CD4-positive, alpha-beta T cell treated with Interleukin-6 at 100 ng/mL for 8 hours (primary cell): ENCODE data around the gene NUDT4.
"Not testable (repeated sequence)": the region's sequence is repeated elsewhere in the genome, so short reads cannot be mapped to it uniquely, and the experiment has no call there.

Source experiments
- DNase-seq: peaks from one replicate; pipeline ENCODE4 v3.0.0-alpha.2; 2020; ENCODE audit warnings: mixed read lengths, low spot score

Gene NUDT4

DNA sequence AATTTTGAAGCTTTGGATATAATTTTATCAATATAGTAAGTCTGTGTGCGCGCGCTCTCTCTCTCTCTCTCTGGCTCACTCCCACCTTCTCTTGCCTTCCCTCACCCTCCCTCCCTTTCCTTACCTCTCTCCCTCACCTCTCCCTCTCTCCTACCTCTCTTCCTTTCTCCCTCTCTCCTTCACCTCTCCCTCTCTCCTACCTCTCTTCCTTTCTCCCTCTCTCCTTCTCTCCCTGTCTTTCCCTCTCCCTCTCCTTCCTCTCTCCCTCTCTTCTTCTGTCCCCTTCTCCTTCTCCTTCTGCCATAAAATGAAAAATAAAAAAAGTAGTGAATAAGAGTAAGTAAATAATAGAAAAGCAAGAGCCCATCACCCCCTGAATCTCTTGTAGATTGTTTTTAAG is 9.0 kb upstream of the NUDT4 start:
- no peak for DNase-seq

DNA sequence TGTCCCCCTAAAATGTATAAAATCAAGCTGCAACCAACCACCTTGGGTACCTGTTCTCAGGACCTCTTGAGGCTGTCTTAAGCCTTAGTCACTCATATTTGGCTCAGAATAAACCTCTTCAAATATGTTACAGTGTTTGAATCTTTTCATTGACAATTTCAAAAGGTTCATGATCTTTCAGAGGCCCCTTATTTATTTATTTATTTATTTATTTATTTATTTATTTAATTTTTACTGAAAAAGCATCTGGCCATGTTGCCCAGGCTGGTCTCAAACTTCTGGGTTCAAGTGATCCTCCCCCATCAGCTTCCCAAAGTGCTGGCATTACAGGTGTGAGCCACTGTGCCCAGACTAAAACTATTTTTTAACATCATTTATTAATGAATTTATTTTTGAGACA is 8.2 kb upstream of the NUDT4 start:
- DNase-seq, result no peak

DNA sequence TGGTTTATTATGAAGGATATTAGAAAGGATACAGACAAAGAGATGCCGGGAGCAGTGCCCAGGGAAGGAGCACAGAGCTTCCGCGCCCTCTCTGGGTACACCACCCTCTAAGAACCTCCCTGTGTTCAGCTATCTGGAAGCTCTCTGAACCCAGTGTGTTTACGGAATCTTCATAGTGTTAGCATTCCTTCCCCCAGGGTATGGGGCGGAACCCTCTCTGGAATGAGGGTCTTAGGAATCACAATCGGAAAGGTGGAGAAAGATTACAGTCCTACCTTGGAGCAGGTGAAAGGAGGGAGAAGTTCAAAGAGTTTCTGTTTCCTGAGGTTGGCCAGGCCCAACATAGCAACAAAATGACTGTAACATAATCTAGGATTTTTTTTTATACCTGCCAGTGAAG is 6.8 kb upstream of the NUDT4 start:
- no peak for DNase-seq

DNA sequence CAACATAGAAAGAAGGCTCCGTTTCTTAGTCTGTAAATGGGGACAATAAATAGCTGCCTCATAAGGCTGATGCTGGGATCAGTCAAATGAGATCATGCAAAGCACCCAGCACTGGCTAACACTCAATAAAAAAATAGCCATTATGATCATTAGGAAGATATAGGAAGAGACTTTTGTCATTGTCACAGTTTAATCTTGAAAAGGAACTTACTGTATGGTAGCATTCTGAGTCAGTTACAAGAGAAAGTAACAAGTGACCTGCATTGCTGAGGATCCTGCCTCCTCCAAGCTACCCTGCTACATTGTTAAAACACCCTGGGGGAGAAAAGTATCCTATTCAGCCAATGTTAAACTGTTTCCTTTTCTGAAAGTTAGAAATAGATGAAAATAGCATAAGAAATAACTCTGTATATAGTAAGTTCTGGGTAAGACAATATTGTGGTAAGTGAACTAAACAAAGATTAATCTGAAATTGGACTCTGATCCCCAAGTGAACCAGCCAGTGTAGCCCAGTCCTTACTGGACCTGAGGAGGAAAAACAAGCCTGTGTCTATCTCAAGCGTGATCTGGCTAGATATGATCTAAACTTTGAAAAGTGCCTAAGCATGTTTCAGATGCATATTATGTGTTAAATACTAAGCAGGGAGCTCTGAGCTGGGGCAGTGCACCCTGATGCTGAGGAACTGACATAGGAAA is 3.6 kb upstream of the NUDT4 start:
- no peak for DNase-seq

DNA sequence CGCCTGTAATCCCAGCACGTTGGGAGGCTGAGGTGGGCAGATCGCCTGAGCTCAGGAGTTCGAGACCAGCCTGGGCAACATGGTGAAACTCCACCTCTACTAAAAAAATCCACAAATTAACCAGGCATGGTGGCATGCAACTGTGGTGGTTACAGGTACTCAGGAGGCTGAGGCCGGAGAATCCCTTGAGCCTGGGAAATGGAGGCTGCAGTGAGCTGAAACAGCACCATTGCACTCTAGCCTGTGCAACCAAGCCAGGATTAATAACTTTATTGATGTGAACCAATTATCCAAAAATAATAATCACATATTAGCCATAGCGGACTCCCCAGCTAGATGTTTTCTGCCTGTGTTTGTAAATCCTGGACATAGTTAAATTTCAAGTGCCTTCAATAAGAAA is 1.8 kb upstream of the NUDT4 start:
- no peak for DNase-seq

DNA sequence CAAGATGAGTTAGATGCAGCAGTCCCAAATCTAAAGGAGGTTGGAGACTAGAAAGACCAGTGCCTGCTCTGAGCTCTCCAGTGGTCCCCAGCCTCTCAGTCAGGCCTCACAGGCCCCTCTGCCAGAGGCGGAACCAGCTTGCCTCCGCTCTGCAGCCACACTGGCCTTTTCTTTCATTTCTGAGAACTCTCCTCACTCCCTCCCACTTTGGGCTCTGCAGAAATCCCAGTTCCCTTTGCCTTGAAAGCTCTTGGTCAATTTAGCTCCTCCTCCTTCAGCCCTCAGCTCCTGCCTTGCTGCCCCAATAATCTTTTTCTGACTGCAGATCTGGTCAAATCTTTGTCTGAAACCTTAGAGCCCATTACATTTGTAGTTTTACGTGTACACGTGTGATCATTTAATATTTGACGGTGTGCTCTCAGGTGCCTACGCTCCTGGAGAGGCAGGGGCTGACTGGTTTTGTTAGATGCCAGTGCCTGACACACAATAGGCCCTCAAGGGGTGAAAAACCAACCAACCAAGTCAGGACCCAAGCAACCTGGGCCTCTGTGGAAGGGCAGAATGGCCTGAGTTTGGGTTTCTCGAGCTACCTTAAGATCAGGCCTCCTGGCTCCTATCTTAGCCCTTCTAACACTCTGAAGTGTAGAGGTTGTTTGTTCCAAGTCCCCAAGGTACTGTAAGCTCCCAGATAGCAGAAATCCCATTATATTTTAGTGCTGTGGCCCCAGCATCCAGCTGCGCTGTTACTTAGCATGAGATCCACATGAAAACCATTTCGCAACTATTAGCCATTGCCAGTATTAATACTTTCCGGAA is 1.1 kb upstream of the NUDT4 start:
- no peak for DNase-seq

DNA sequence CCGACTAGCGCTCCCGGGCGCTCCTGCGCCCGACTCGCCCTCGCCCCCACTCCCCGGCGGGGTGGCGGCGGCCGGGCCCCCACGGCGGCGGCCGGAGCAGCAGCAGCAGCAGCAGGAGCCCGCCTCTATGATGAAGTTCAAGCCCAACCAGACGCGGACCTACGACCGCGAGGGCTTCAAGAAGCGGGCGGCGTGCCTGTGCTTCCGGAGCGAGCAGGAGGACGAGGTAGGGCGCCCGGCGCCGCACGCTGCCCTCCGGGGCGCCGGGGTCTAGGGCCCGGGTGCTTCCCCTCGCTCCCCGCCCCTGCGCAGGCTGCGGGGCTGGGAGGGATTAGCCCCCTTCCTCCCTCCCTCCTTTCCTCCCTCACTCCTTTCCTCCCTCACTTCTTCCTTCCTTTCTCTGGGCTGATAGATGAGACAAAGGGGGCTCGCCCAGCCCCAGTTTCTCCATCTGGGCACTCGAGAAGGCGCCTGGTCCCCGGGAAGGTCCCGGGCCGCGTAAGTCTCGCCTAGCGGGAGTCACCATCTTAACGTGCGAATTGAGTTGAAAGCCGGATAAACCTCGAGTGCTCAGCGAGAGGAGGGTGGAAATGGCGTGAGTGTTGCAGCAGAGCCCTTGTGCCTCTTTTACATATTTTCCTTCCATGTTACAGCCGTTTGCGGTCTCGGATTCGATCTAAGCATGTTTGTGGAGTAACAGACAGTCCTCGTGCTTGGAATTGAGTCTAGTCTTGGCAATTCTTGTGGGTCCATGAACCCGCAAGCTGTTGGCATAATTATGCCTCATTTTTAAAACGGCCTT is 672 bp downstream of the NUDT4 start:
- DNase-seq, result peak; percentile 49

DNA sequence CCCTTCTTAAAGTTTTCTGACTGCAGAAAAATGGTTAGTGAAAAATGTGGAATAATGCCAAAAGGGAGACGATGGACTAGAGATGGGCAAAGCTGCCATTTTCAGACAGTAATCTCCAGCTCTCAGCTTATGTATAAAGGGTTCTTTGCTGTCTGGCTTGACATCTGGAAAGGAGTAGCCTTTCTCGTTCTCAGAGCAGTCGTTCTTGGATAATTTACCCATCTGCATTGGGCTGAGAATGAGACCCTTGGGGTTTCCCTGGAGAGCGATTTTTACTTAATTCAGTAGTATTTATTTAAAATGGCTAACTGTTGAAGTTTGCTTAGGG is 1.2 kb downstream of the NUDT4 start:
- no peak for DNase-seq

DNA sequence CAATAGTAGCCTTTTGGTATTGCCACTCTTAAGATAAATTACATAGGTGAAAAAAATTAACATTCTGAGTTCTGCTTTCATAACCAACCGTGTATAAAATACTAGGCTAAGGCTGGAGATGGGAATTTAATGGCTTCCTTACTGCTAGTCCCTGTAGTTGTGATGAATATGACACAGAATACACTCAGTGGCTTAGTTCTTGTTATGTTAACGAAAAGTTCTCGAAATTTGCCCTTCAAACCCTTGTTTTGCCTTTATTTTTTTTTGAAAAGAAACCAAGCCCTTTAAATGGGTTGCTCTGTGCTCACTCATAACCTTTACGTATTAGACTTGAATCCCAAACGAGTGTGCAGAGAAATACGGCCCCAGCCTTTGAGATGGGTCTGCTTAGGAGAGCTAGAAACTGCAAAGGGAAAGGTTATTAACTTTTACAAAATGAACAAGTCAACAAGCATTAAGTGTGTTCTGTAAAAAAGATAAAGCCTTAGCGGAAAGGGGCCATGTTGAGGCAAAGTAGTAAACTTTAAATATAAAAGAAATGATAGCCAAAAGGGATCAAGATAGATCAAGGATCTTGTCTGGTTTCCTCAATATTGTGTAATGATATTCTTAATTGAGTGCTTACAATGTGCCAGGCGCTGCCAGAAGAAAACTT is 1.7 kb downstream of the NUDT4 start:
- DNase-seq, result no peak

DNA sequence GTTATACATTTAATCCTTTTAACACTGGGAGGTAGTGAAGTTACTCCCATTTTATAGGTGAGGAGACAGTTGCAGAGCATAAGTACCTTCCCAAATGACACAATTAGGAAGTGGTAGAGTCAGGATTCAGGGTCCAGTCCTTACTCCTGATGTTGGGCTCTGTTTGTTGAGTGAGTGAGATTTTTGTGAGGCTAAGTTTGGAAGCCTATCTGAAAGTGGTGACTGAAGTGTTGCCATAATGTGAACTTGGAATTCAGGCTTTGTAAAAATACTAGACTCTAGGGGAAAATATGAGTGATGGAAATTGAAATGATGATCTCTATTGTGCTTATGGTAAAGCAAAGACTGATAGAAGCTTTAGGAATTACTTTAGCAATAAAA is 2.2 kb downstream of the NUDT4 start:
- no peak for DNase-seq

DNA sequence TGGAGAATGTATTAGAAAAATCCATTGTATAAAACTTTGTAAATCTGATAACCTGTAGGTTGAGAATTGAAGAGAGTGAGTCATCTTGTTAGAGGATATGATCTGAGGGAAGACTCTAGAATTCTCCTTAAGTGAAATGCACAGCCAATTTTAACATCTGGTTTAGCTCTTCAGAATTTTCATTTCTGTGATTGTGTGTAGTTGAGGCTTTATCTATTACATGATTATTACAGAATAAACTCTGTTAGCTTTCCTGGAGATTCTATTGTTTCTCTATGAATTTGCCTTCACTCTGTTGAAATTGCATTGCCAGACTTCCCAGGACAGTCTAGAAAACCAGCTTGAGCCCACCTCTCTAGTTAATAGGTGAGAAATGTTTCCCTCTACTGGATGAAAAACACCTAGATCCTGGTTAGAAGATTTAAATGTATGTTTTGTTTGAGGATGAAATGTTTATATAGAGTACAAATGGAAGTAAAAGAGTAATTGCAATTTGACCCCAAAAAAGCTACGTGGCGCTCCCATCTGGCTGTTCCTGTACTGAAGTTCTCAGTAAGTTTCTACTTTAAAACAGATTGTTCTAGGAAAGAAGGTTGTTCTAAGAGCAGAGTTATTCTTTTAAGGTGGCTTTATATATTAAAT is 2.9 kb downstream of the NUDT4 start:
- DNase-seq, result no peak

DNA sequence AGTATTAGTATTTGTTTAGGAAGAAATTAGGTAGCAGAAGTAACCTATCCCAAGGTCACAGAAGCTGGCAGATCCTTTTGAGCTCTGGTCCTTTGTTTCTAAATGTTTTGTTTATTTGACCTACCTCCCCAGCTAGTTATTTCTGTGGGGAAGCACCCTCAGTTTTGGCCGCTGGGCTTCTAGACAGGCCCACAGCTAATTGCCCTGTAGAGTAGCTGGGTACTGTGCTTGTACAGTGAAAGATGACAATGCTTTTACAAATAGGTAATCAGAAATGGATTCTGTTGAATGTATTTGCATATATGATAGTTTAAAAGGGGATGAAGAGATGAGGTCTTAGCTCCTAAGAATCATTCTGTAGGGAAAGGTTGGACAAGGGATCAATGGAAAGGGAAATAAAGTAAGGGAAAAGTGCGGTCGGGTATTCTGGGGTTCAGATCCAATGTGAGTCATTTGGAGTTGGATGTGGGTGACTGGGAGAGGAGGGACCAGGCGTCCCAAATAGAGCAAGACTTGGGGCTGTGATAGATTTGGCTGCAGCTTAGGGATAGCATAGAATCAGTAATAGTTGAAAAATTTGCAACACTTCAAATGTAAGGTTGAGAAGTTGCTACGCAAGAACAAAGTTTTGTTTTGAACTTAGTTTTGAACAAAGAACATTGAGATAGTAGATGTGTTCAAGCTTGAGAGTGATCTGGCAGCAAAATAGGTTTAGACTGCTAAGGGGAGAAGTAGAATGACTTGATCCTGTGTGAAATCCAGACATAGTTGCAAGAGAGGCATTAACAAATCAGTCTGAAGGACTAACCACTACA is 3.6 kb downstream of the NUDT4 start:
- no peak for DNase-seq

DNA sequence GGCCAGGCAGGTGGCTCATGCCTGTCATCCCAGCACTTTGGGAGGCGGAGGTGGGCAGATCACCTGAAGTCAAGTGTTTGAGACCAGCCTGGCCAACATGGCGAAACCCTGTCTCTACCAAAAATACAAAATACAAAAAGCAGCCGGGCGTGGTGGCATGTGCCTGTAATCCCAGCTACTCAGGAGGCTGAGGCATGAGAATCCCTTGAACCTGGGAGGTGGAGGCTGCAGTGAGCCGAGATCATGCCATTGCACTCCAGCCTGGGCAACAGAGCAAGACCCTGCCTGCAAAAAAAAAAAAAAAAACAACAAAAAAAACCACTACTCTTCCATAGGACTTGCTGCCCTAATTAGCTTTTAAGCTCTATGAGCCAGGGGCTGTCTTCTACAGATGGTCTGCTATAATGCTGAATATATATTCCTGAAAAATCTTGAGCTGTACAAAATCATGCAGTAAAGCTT is 4.3 kb downstream of the NUDT4 start:
- not testable (repeated sequence) for DNase-seq

DNA sequence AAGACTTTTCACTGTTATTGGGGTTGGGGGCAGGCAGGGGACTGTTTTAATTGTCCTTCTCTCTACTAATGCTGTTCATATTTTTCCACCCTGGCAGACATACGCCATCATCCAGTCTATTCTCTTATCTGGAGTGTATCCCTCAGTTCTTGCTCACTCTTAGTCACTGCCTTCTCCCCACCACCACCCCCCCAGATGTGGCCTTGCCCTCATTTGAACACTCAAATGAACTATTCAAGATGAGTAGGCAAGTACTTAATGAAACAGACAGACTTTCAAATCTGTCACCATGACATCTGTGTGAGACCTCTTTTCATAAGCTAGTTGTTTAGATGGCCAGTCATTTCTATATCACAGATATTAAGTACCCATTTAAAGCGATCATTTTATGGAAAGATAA is 10.1 kb downstream of the NUDT4 start:
- no peak for DNase-seq

DNA sequence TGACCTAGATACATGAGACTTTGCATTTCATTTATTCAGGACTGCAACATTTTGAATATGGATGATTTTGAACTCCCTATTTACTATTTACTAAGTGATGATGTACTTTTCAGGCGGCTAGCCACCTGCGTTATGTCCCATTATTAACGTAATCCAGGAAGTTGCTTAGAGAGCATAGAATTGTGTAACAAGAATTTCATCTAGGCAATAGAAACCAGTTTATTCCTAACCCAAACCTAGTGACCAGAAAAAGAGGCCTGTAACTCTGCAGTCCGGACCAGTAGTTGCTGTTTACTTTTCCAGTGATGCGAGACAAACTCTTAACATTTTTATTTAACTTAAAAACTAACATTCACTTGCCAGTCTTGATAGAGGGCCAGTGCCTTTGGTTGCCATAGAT is 12.3 kb downstream of the NUDT4 start:
- DNase-seq, result no peak

DNA sequence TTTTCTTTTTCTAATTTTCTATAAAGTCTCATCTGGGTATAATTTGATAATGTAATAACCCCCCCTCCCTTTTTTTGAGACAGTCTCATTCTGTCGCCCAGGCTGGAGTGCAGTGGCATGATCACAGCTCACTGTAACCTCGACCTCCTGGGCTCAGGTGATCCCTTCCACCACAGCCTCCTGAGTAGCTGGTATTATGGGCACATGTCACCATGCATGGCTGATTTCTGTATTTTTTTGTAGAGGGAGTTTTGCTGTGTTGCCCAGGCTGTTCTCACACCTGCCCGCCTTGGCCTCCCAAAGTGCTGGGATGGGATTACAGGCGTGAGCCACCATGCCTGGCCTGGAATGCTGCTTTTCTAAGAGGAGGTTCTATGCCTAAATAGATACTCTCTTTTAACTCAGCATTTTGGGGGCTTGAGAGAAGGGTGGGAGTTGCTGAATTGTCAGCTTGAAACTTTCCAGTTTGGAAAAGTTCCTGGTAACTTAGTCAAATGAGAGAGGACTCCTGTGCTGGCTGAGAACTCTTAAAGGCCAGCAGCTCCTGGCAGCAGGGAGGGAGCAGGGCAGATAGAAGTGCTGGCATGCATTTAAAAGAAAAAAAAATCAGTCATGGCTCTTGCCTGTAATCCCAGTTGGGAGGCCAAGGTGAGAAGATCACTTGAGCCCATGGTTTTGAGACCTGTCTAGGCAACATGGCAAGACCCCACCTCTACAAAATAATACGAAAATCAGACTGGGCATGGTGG is 13.0 kb downstream of the NUDT4 start:
- DNase-seq, result no peak

DNA sequence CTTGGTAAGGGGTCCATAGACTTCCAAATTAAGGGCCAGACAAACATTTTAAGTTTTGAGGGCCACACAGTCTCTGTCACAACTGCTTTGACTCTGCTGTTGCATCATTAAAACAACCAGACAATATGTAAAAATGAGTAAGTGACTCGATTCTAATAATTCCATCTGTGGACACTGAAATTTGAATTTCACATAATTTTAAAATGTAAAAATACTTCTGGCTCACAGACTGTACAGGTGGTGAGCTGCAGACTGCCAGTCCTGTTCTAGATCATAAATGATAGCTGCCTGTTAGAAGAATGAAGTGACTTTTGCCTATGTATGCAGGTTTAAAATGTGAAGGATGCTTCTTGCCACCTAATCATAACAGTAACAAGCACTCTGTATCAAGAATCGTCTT is 15.7 kb downstream of the NUDT4 start:
- DNase-seq, result no peak

DNA sequence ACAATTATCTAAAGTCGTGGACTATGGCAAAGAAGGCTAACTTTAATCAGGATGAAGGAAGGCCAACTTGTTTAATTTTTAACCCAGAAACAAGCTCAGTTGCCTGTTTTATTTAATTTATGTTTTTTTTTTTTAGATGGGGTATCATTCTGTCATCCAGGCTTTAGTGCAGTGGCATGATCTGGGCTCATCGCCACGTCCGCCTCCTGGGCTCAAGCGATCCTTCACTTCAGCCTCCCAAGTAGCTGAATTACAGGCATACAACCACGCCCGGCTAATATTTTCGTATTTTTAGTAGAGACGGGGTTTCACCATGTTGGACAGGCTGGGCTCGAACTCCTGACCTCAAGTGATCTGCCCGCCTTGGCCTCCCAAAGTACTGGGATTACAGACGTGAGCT is 19.7 kb downstream of the NUDT4 start:
- no peak for DNase-seq

DNA sequence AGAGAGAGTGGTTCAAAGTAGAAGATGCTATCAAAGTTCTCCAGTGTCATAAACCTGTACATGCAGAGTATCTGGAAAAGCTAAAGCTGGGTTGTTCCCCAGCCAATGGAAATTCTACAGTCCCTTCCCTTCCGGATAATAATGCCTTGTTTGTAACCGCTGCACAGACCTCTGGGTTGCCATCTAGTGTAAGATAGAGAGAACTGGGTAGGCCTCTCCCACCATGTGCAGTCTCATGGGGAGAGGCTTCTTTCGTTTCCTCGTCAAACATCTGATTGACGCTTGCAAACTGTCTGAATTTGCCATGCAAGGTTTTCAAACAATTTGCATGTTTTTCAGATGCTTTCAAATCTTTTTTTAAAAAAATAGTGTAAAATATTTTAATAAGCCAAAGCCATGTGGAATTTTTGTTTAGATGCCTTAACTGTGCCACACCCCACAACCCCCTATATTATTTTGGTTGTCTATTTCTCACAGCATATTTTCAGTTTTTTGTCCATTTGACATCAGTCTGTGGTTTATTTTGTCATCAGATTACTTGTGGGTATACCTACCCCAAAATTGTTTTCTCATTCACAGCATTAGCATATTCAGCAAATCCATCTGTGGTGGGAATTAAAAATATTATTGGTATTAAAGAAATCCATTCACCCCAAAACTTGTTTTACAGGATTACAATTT is 21.6 kb downstream of the NUDT4 start:
- DNase-seq, result not testable (repeated sequence)
